ENCODE data around the gene RTN4R.
A peak's percentile ranks its signal among the peaks of the same experiment; 100 is the strongest.
"Not testable (repeated sequence)": the region's sequence is repeated elsewhere in the genome, so short reads cannot be mapped to it uniquely, and the experiment has no call there.

Gene RTN4R

DNA sequence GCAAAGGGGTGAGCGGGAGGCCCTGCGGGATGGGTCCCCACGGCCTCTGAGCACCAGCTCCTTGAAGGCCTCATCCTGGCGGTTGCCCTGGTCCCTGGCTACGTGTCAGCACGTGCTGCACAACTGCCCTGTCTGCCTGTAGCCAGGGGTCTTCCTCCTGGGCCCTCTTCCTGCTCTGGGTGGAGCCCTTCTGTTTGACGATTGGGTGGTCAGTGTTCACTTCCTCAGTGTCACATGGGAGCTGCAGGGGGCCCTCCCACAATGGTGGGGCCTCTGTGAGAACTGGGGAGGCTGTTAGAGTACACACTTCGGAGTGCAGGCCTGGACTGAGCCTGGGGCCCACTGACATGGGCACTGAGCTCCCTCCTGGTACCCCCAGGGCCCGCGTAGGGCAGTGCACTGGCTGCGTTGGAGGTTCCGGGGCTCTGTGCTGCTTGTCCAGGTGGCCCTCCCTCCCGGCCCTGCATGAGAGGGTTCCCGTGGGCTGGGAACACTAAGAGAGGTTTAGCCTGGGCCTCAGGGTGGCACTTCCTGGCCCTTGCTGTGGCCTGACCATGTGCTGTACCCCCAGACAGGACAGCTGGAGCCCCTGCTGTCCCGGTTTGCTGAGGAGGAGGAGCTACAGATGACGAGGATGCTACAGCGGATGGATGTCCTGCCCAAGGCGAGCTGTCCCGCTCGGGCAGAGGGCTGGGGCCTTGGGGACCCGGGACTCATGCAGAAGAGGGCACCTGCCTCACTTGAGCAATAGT, 38.0 kb upstream of the RTN4R start:
- no peak for TF ChIP-seq CTCF (IDR thresholded peaks at IDR 0.05)
- Histone ChIP-seq H3K27me3 (peaks cover 23% of the 10 kb centered on the region), H3K9me3 (no peaks in the 10 kb centered on the region), H3K4me1 (ENCODE audit: control insufficient read depth in 1 of 2, insufficient read depth in 1 of 2, low read depth in 1 of 2, low read length in 1 of 2) (no peaks in the 10 kb centered on the region), H3K4me3 (ENCODE audit: low read depth in 1 of 2, low read length in 1 of 2) (no peak overlapping the region), H3K36me3 (no peaks in the 10 kb centered on the region), H3K27ac (no peak overlapping the region)

DNA sequence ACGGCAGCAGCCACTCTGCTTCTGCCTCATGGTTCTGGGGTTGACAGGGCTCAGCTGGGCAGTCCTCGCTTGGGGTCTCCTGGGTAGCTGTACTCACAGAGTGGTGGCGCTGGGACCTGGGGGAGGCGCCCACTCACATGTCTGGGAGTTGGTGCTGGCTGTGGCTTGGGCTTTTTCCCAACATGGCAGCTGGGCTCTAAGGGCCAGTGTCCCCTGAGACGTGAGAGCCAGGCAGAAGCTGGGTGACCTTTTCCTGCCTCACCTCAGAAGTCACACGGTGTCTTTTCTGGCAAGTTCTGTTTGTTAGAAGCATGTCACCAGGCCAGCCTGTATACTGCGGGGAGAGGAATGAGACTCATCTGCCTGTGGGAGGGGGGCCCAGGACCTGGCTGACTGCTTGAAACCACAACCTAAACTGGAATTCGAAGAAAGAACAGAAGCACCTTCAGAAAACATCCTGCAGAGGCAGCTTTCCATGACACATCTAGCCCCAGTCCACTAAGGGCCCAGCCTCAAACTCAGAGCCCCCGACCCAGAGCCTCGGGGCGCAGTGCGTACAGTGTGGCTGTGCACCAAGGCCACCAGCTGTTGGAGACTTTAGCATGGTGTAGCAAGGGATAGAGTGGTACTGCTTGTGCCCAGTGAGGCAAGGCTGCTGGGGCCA, 37.2 kb upstream of the RTN4R start:
- H3K27me3 ChIP-seq: peaks cover 30% of the 10 kb centered on the region
- not testable (repeated sequence) for H3K4me1 ChIP-seq (ENCODE audit: control insufficient read depth in 1 of 2, insufficient read depth in 1 of 2, low read depth in 1 of 2, low read length in 1 of 2); H3K36me3 ChIP-seq; H3K4me3 ChIP-seq (ENCODE audit: low read depth in 1 of 2, low read length in 1 of 2); H3K27ac ChIP-seq; H3K9me3 ChIP-seq

- no peak for TF ChIP-seq CTCF (IDR thresholded peaks at IDR 0.05)
- Histone ChIP-seq H3K27me3 (peaks cover 37% of the 10 kb centered on the region), H3K4me3 (ENCODE audit: low read depth in 1 of 2, low read length in 1 of 2) (no peak overlapping the region)
Observed at GRCh38 chr22:20304646-20305045, 36.5 kb upstream of the RTN4R start.

DNA sequence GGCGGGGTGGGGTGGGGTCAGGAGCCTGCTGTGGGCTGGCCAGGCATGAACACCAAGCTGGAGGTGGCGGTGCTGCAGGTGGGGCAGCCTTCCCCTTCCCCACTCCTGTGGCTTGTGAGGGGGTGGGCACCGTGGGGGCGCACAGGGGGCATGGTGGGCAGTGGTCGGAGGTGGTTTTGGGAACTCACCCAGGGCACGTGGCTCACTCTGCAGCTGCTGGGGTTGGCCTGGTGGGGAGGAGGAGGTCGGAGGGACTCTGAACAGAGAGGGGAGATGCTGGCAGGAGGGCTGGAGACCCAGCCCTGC, 35.1 kb upstream of the RTN4R start:
- peaks cover 6 to 16% of the 10 kb centered on the region in 2 experiments for H3K4me1 ChIP-seq (ENCODE audit: control insufficient read depth in 1 of 2, insufficient read depth in 1 of 2, low read depth in 1 of 2, low read length in 1 of 2)
- not testable (repeated sequence) for H3K36me3 ChIP-seq; H3K4me3 ChIP-seq (ENCODE audit: low read depth in 1 of 2, low read length in 1 of 2); H3K27ac ChIP-seq; H3K9me3 ChIP-seq
- H3K27me3 ChIP-seq: peaks cover 52% of the 10 kb centered on the region

More at GRCh38 chr22:20304646-20305045, 36.5 kb upstream of the RTN4R start:
- H3K4me1 ChIP-seq (ENCODE audit: control insufficient read depth in 1 of 2, insufficient read depth in 1 of 2, low read depth in 1 of 2, low read length in 1 of 2): peaks cover 5% of the 10 kb centered on the region in 2 experiments
- no peaks in the 10 kb centered on the region for H3K9me3 ChIP-seq
- H3K27ac ChIP-seq: no peak overlapping the region
- no peaks in the 10 kb centered on the region for H3K36me3 ChIP-seq

DNA sequence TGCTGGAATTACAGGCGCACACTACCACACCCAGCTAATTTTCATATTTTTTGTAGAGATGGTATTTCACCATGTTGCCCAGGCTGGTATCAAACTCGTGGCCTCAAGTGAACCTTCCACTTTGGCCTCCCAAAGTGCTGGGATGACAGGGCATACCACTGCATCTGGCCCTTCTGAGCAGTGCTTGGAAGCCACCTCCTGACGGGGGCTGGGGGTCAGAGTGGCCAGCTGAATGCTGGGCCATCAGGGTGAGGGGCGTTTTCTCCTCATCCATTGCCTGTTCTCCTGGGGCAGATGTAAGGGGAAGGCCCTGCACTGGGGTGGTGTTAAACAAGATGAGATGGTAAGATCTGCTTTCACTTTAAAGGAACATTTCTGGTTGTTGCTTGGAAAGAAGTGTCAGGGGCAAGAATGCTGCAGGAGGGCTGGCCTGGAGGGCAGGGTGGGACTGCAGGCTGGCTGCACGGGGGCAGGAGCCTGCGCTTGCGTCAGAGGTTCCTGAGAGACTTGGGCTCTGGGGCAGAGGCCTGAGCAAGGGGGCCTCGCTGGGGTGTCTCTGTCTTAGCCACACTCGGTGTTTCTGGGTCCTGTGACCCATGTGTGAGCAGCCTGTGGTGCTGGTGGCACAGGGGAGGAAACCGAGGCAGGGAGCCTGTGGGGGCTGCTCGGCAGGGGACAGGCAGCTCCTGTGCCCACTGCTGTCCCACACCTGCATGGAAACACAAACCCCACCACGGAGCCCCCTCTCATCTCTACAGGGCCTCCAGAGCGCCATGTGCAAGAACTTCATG, 34.5 kb upstream of the RTN4R start:
- TF ChIP-seq CTCF (IDR thresholded peaks at IDR 0.05): no peak
- Histone ChIP-seq H3K36me3 (no peaks in the 10 kb centered on the region), H3K4me3 (ENCODE audit: low read depth in 1 of 2, low read length in 1 of 2) (no peak overlapping the region), H3K4me1 (ENCODE audit: control insufficient read depth in 1 of 2, insufficient read depth in 1 of 2, low read depth in 1 of 2, low read length in 1 of 2) (peaks cover 6 to 16% of the 10 kb centered on the region in 2 experiments), H3K27me3 (peaks cover 57% of the 10 kb centered on the region), H3K9me3 (no peaks in the 10 kb centered on the region), H3K27ac (no peak overlapping the region)

DNA sequence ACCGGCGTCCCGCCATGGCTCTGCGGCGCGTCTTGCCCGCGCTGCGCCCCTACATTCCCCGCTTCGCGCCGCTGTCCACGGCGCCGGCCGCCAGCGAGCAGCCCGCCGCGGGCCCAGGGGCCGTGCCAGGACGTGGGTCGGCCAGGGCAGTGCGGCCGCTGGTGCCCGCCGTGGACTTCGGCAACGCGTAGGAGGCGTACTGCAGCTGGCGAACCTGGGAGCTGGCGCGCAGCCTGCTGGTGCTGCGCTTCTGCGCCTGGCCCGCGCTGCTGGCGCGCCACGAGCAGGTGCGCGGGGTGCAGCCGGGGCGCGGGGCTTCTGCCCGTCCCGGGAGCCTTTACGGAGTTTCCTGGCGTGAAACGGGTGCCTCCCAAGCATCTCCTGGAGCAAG, 31.6 kb upstream of the RTN4R start:
- Histone ChIP-seq H3K4me1 (ENCODE audit: control insufficient read depth in 1 of 2, insufficient read depth in 1 of 2, low read depth in 1 of 2, low read length in 1 of 2) (peaks cover 6 to 16% of the 10 kb centered on the region in 2 experiments), H3K36me3 (no peaks in the 10 kb centered on the region), H3K27me3 (peaks cover 67% of the 10 kb centered on the region), H3K9me3 (no peaks in the 10 kb centered on the region), H3K27ac (no peak overlapping the region), H3K4me3 (ENCODE audit: low read depth in 1 of 2, low read length in 1 of 2) (peak overlapping the region; percentile 38 to 66)
- TF ChIP-seq CTCF (IDR thresholded peaks at IDR 0.05): no peak

All from neutrophil (primary cell).